ENCODE results near the gene CADM1.

GRCh38 chr11:115389790-115390189 is 114.4 kb downstream of the CADM1 start:
- TF ChIP-seq RBFOX2 (IDR thresholded peaks at IDR 0.05; ENCODE audit: low read depth, low read length) (no peak), ZNF780A (CRISPR knock-in tag; IDR thresholded peaks at IDR 0.05) (no peak)

Data from K562 (cell line).